Measurements from ENCODE around the gene LTBR. TPM values are rescaled to one million over a fixed set of nuclear protein-coding genes. Genes with fewer than 3 reads are reported as not detected.
A peak's percentile ranks its signal among the peaks of the same experiment; 100 is the strongest.

Gene LTBR
- total and polyA plus RNA-seq, 7 experiments from 2014 or later: 0.34 to 25.2 (median 2.2) TPM; not detected in 2

- Histone ChIP-seq H3K9me3 (ENCODE audit: control insufficient read depth in 2 of 3, low read length in 3 of 3) (no peaks in the 10 kb centered on the region), H3K27me3 (ENCODE audit: control insufficient read depth in 2 of 2, insufficient read depth in 2 of 2, low read length in 2 of 2) (no peaks in the 10 kb centered on the region), H3K4me3 (ENCODE audit: low read length) (no peak overlapping the region), H3K27ac (ENCODE audit: low read depth, low read length) (no peak overlapping the region), H3K4me1 (ENCODE audit: control insufficient read depth in 2 of 2, insufficient read depth in 2 of 2, low read length in 2 of 2) (peaks cover 0 to 10% of the 10 kb centered on the region in 2 donors), H3K36me3 (ENCODE audit: control insufficient read depth in 2 of 3, insufficient read depth in 3 of 3, low read length in 3 of 3) (no peaks in the 10 kb centered on the region)
- peaks cover 4 to 70% (median 7%) of the 10 kb centered on the region in 5 donors for H3K27me3 Mint-ChIP-seq
- H3K27ac Mint-ChIP-seq: peak overlapping the region in 1 of 9 donors; percentile 5
- H3K36me3 Mint-ChIP-seq: no peaks in the 10 kb centered on the region
- H3K4me1 Mint-ChIP-seq: peaks cover 0 to 24% (median 5%) of the 10 kb centered on the region in 7 donors
- CTCF ChIA-PET: interaction anchor here (0.6 kb wide), 1 partner anchor 507 kb away, joined by 3 read pairs; no protein-coding TSS in a partner anchor
- ATAC-seq: no peak
- intact Hi-C loops (cut with micrococcal nuclease): no loop called here
- DNase-seq: no peak
- no peaks in the 10 kb centered on the region for H3K9me3 Mint-ChIP-seq
- H3K4me3 Mint-ChIP-seq: peak overlapping the region in 5 of 10 donors; percentile 47 to 70 (median 56)
- POLR2A ChIA-PET: no interaction called here
These were observed 806 bp downstream of the LTBR start for GRCh38 chr12:6384499-6385436.

GRCh38 chr12:6386038-6386437, 2.1 kb downstream of the LTBR start:
- H3K4me1 Mint-ChIP-seq: peaks cover 0 to 21% (median 5%) of the 10 kb centered on the region in 7 donors
- POLR2A ChIA-PET: no interaction called here
- CTCF ChIA-PET: no interaction called here
- Histone ChIP-seq H3K4me1 (ENCODE audit: control insufficient read depth in 2 of 2, insufficient read depth in 2 of 2, low read length in 2 of 2) (peaks cover 0 to 10% of the 10 kb centered on the region in 2 donors), H3K36me3 (ENCODE audit: control insufficient read depth in 2 of 3, insufficient read depth in 3 of 3, low read length in 3 of 3) (no peaks in the 10 kb centered on the region), H3K9me3 (ENCODE audit: control insufficient read depth in 2 of 3, low read length in 3 of 3) (no peaks in the 10 kb centered on the region), H3K27me3 (ENCODE audit: control insufficient read depth in 2 of 2, insufficient read depth in 2 of 2, low read length in 2 of 2) (no peaks in the 10 kb centered on the region), H3K4me3 (ENCODE audit: low read length) (no peak overlapping the region), H3K27ac (ENCODE audit: low read depth, low read length) (no peak overlapping the region)
- no peak for ATAC-seq
- no peaks in the 10 kb centered on the region for H3K9me3 Mint-ChIP-seq
- no peak for DNase-seq
- H3K36me3 Mint-ChIP-seq: no peaks in the 10 kb centered on the region
- intact Hi-C loops (cut with micrococcal nuclease): no loop called here
- H3K27ac Mint-ChIP-seq: peak overlapping the region in 1 of 9 donors; percentile 32
- peaks cover 4 to 59% (median 4%) of the 10 kb centered on the region in 5 donors for H3K27me3 Mint-ChIP-seq
- H3K4me3 Mint-ChIP-seq: peak overlapping the region in 2 of 10 donors; percentile 5 to 64

GRCh38 chr12:6386491-6386890, 2.5 kb downstream of the LTBR start:
- CTCF ChIA-PET: no interaction called here
- ATAC-seq: no peak
- no peaks in the 10 kb centered on the region for H3K27me3 ChIP-seq (ENCODE audit: control insufficient read depth in 2 of 2, insufficient read depth in 2 of 2, low read length in 2 of 2)
- POLR2A ChIA-PET: no interaction called here
- H3K27ac Mint-ChIP-seq: peak overlapping the region in 1 of 9 donors; percentile 26
- no peaks in the 10 kb centered on the region for H3K36me3 Mint-ChIP-seq
- no peaks in the 10 kb centered on the region for H3K9me3 ChIP-seq (ENCODE audit: control insufficient read depth in 2 of 3, low read length in 3 of 3)
- peaks cover 0 to 21% (median 5%) of the 10 kb centered on the region in 7 donors for H3K4me1 Mint-ChIP-seq
- H3K4me1 ChIP-seq (ENCODE audit: control insufficient read depth in 2 of 2, insufficient read depth in 2 of 2, low read length in 2 of 2): peaks cover 0 to 10% of the 10 kb centered on the region in 2 donors
- DNase-seq: no peak
- H3K27me3 Mint-ChIP-seq: peaks cover 3 to 54% (median 4%) of the 10 kb centered on the region in 5 donors
- no peak overlapping the region for H3K27ac ChIP-seq (ENCODE audit: low read depth, low read length)
- H3K36me3 ChIP-seq (ENCODE audit: control insufficient read depth in 2 of 3, insufficient read depth in 3 of 3, low read length in 3 of 3): no peaks in the 10 kb centered on the region
- intact Hi-C loops (cut with micrococcal nuclease): no loop called here
- no peak overlapping the region for H3K4me3 ChIP-seq (ENCODE audit: low read length)
- H3K9me3 Mint-ChIP-seq: no peaks in the 10 kb centered on the region
- peak overlapping the region in 2 of 10 donors; percentile 5 to 64 for H3K4me3 Mint-ChIP-seq

DNA sequence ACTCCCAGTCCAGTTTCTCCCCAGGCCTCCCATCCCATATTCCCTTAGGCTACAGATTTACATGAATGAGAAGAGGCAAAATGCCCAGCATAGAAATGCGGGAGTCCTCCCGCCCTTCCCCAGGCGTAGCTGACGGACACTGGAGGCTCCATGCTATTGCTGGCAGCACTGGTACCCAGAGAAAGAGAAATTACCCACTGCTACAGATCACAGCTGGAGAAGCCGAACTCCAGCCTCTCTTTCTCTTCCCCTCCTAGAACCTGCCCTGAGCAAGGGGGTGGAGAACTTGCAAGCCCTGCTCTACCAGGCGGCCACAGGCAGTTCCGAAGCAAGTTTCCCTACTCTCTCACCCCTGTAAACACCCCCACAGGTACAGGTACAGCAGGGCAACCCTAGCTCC, 3.6 kb downstream of the LTBR start:
- Histone ChIP-seq H3K36me3 (ENCODE audit: control insufficient read depth in 2 of 3, insufficient read depth in 3 of 3, low read length in 3 of 3) (no peaks in the 10 kb centered on the region), H3K4me1 (ENCODE audit: control insufficient read depth in 2 of 2, insufficient read depth in 2 of 2, low read length in 2 of 2) (peaks cover 0 to 10% of the 10 kb centered on the region in 2 donors), H3K4me3 (ENCODE audit: low read length) (no peak overlapping the region), H3K27me3 (ENCODE audit: control insufficient read depth in 2 of 2, insufficient read depth in 2 of 2, low read length in 2 of 2) (no peaks in the 10 kb centered on the region), H3K9me3 (ENCODE audit: control insufficient read depth in 2 of 3, low read length in 3 of 3) (no peaks in the 10 kb centered on the region), H3K27ac (ENCODE audit: low read depth, low read length) (no peak overlapping the region)
- intact Hi-C loops (cut with micrococcal nuclease): no loop called here
- Mint-ChIP-seq H3K27ac (no peak overlapping the region), H3K4me1 (peaks cover 0 to 21% (median 5%) of the 10 kb centered on the region in 7 donors), H3K27me3 (peaks cover 3 to 44% (median 4%) of the 10 kb centered on the region in 5 donors), H3K36me3 (no peaks in the 10 kb centered on the region), H3K9me3 (no peaks in the 10 kb centered on the region), H3K4me3 (no peak overlapping the region)
- ChIA-PET CTCF (no interaction called here), POLR2A (no interaction called here)
- DNase-seq: no peak
- ATAC-seq: no peak

- Mint-ChIP-seq H3K36me3 (no peaks in the 10 kb centered on the region), H3K4me3 (no peak overlapping the region), H3K9me3 (no peaks in the 10 kb centered on the region), H3K4me1 (peaks cover 0 to 6% (median 0%) of the 10 kb centered on the region in 7 donors), H3K27ac (no peak overlapping the region), H3K27me3 (peaks cover 0 to 29% (median 0%) of the 10 kb centered on the region in 5 donors)
- Histone ChIP-seq H3K4me1 (ENCODE audit: control insufficient read depth in 2 of 2, insufficient read depth in 2 of 2, low read length in 2 of 2) (no peaks in the 10 kb centered on the region), H3K4me3 (ENCODE audit: low read length) (no peak overlapping the region), H3K27ac (ENCODE audit: low read depth, low read length) (no peak overlapping the region), H3K27me3 (ENCODE audit: control insufficient read depth in 2 of 2, insufficient read depth in 2 of 2, low read length in 2 of 2) (no peaks in the 10 kb centered on the region), H3K9me3 (ENCODE audit: control insufficient read depth in 2 of 3, low read length in 3 of 3) (no peaks in the 10 kb centered on the region), H3K36me3 (ENCODE audit: control insufficient read depth in 2 of 3, insufficient read depth in 3 of 3, low read length in 3 of 3) (no peaks in the 10 kb centered on the region)
- ATAC-seq (no peak), DNase-seq (no peak)
- POLR2A ChIA-PET: no interaction called here
- CTCF ChIA-PET: no interaction called here
- intact Hi-C loops (cut with micrococcal nuclease): no loop called here
These were observed 6.3 kb downstream of the LTBR start for GRCh38 chr12:6390084-6390799.

DNA sequence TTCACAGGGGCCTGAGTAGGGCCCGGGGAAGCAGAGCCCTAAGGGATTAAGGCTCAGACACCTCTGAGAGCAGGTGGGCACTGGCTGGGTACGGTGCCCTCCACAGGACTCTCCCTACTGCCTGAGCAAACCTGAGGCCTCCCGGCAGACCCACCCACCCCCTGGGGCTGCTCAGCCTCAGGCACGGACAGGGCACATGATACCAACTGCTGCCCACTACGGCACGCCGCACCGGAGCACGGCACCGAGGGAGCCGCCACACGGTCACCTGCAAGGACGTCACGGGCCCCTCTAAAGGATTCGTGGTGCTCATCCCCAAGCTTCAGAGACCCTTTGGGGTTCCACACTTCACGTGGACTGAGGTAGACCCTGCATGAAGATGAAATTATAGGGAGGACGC, 7.1 kb downstream of the LTBR start:
- no peaks in the 10 kb centered on the region for H3K9me3 ChIP-seq (ENCODE audit: control insufficient read depth in 2 of 3, low read length in 3 of 3)
- no peaks in the 10 kb centered on the region for H3K36me3 Mint-ChIP-seq
- intact Hi-C loops (cut with micrococcal nuclease): no loop called here
- no peak overlapping the region for H3K4me3 ChIP-seq (ENCODE audit: low read length)
- DNase-seq (no peak), ATAC-seq (no peak)
- no peak overlapping the region for H3K27ac Mint-ChIP-seq
- no peak overlapping the region for H3K4me3 Mint-ChIP-seq
- H3K27me3 ChIP-seq (ENCODE audit: control insufficient read depth in 2 of 2, insufficient read depth in 2 of 2, low read length in 2 of 2): no peaks in the 10 kb centered on the region
- H3K4me1 ChIP-seq (ENCODE audit: control insufficient read depth in 2 of 2, insufficient read depth in 2 of 2, low read length in 2 of 2): no peaks in the 10 kb centered on the region
- H3K36me3 ChIP-seq (ENCODE audit: control insufficient read depth in 2 of 3, insufficient read depth in 3 of 3, low read length in 3 of 3): no peaks in the 10 kb centered on the region
- H3K27me3 Mint-ChIP-seq: peaks cover 0 to 30% (median 0%) of the 10 kb centered on the region in 5 donors
- peaks cover 0 to 4% (median 0%) of the 10 kb centered on the region in 7 donors for H3K4me1 Mint-ChIP-seq
- POLR2A ChIA-PET: no interaction called here
- CTCF ChIA-PET: no interaction called here
- no peaks in the 10 kb centered on the region for H3K9me3 Mint-ChIP-seq
- H3K27ac ChIP-seq (ENCODE audit: low read depth, low read length): no peak overlapping the region
